Hematopoietic multipotent progenitor cell treated with erythropoietin and hydrocortisone succinate and interleukin-3 and kit ligand, for 17 days (in vitro differentiated cells): Measurements from ENCODE around the gene TANC1.

Experiments used
- DNase-seq: peaks from one replicate; pipeline ENCODE4 v3.0.0-alpha.2; 2015; ENCODE audit warnings: low spot score

The TANC1 gene

DNA sequence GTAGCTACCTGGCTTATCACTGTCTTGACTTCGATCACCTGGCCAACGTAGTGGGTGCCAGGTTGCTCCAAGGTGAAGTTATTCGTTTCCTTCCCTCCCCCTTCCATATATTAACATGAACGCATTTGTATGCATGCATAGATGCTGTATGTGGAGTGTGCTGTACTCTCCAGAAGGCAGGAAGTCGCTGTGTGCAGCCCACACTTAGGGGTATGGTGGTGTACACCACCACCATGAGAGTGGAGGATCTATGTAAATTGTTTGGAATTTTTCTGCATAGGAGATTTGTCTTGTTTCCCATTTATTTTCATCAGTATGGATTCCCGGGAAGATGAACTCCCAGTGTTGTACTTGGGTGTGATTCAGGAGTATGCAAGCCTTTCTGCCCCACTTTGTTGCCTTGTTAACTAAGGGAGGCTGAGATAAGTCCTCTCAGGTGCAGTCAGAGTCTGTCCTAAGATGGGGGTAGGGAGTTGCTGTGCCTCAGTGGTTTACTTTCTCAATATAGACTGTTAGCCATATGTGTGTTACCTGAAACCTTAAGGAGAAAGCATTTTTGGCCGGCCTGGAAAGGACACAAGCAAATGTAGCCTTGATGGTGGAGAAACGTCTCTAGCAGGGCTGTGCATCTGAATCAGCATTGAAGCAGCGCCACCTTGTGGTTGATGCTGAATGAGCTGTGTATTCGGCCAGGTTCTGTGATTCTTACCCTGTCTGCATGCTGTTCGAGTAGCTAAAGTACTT is 149.8 kb downstream of the TANC1 start:
- DNase-seq = peak; percentile 89

DNA sequence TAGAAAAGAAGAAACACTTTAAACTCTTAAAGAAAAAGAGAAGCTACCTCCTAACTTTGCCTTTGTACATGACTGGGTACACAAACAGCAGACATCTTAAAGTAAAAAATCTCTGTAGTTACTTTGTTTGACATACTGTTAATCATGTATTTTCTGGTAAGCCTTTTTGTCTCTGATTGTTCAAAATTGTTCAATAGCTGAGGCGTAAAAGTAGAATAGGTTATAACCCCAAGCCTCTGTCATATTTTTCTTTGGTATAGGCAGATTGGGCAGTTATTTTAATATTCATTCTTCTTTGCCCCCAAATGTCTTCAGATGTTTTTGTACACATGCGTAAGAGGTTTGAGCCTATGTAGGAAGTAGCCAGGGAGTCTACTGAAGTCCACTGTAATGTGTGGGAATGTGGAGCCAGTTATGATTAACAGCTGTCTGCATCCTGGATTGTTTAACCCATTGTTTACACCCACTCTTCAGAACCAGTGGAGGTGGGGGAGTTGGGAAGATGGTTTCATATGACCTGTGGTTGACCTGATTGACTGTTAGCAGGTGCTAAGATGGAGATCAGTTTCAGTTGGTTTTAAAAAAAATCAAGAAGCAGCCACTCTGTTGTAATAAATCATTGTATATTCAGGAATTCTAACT is 150.5 kb downstream of the TANC1 start:
- no peak for DNase-seq

DNA sequence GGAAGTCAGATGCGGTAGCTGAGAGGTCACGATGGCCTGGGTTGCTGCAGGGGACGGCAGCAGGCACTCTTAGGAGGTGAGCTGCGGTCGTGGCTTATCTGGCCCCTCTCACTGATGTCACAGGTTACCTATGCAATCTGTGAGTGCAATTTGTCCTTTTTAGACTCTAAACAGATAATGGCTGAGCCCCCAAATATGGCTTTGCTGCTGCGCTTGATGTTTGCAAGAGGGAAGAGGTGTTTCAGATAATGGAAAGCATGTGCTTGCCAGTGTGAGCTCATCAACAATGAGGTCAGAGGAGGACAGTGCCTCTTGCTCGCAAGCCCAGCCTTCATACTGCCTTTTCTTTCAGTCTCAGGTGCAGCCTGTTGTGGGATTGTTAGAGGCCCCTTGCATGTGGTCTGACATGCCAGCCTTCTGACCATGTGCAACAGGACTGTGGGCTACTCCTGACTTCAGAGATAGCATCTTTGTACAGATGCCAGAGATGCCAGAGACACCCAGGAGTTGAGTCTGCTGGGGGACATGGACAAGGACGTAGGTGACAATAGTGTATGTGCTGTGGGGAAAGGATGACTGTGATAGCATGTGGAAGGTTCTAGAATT is 151.3 kb downstream of the TANC1 start:
- DNase-seq = no peak

DNA sequence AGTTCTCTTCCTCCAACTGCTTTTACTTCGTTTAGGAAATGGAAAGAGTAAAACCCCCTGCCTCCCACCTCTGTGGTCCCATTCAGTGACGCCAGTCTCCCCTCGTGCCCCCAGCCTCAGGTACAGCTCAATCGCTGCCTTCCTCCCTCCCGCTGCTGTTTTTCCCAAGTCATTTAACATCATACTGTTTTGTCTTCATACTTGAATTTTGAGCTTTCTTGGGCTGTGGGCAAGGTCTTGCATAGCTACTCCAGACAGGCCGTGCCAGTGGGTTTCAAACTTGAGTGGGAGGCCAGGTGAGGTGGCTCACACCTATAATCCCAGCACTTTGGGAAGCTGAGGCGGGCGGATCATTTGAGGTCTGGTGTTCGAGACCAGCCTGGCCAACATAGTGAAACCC is 155.3 kb downstream of the TANC1 start:
- DNase-seq = no peak

DNA sequence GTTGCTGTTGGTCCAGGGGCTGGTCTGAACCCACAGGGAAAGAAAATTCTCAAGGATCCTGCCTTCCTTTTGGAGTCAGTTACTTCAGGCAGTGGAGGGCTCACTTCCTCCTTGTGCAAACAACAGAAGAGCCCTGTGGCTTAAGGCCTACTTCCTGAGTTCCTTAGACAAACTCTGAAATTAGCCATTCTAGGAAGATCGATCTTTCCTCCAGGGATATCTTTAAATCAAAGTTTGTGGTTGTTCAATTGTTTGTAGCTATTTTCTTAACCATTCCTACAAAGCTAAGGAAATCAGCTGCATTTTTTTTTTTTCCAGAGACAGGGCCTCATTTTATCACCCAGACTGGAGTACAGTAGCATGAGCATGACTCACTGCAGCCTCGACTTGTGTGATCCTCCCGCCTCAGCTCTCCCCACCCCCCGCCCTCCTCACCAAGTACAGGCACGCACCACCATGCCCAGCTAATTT is 156.0 kb downstream of the TANC1 start:
- peak; percentile 56 for DNase-seq

DNA sequence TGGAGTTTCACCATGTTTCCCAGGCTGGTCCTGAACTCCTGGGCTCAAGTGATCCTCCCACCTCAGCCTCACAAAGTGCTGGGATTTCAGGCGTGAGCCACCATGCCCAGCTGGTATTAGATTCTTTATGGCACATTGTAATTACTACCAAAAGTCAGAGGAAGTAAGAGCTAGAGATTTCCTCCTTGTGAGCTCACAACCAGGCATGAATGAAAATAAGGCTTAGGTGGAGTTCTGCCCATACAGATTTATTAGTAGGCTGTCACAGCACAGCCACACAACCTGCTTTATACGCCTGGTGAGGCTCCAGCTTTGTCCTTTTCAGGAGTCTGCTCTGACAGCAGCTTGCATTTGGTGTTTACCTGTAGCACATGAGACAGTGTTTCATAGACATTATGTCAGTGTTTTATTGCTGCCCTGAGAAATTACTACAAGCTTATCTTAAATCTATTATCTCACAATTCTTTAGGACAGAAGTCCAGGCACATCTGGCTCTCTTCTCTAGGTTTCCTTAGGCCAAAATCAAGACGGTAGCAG is 156.6 kb downstream of the TANC1 start:
- DNase-seq = no peak

DNA sequence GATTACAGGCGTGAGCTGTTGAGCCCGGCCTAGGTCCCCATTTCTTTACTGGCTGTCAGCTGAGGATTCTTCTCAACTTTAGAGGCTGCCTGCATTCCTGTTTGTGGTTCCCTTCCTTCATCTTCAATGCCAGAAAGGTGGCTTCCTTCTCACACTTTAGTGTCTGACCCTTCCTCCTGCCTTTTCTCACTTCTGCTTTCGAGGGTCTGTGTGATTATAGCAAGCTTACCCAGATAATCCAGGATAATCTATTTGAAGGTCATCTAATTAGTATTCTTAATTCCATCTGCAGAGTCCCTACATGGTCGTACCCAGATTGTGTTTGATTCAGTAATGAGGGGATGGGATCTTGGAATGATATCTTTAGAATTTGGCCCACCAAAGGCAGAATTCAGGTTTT is 157.4 kb downstream of the TANC1 start:
- no peak for DNase-seq

DNA sequence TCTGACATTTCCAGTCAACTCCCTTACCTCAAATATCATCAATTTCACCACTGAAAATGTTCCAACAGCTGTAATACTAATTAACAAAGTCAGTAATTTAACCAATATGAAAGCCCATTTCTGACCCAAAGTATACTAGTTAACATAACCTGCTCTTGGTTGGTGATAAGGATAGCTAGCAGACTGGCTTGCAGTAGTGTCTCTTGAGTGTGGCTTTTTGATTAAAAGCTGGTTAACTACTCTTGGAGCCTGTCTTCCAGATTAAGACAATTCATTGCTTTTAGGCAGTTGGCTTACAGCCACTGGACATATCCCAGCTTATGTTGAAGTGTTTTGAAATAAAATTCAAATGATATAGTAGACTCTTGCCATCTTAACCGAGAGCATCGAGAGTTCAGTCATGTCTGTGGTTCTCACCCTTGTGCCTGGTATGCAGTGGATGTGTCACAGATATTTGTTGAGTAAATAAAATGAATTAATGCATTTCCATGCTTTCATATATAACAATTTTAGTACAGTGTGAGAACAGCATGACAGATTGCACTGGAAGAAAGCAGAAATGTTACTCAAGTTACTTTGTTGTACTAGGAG is 158.1 kb downstream of the TANC1 start:
- DNase-seq = no peak

DNA sequence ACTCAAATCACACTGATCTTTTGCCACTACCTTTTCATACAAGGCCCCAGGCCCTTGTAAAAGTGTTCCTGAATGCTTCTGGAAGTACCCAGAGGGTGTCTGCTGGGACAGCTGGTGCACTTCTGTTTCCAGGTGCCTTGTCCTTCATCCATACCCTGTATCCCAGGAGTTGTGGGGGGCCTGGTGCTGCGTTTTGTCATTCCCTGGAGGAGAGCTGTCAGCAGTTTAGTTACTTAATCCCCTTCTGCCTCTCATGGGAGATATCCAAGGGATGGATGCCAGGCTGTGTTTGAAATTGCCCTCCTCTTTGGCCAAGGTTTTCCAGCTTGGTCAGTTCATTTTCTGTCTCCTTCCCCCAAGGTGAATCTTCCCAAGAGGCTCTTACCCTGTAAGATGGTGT is 159.8 kb downstream of the TANC1 start:
- DNase-seq = no peak

DNA sequence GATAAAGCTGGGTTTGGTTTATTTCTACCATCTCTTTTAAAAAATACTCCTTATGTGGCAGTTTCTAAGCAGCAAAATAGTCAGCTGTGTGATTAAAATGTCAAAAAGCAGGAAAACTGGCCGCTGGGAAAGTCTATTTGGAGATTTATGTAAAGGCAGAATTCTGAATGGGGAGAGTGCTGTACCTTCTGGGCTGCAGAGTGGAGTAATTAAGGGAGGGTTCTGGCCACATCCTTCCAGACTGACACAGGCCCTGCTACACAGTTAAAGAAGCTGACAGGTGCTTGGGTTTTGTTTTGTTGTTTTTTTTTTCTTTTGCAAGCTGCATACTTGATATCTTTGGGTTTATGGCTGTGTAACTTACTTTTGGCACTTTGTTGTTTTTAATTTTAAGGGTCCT is 160.8 kb downstream of the TANC1 start:
- DNase-seq = no peak

DNA sequence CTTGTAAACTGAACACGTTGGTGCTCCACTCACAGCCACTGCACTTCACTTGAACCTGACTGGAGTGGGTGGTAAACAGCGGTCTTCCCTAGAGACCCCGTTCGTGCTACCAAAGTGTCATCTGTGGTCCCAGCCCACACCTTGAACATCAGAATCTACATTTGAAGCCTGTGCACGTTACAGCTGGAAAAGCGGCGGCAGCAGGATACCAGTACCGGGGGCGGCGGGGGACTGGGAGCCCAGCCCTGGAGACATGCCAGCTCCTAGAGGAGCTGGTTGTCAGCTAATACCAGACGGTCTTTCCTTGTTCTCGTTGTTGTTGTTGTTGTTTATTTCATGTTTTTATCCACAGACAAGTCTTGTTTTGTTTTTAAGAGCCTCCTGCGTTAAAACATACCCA is 161.4 kb downstream of the TANC1 start:
- peak; percentile 49 for DNase-seq

DNA sequence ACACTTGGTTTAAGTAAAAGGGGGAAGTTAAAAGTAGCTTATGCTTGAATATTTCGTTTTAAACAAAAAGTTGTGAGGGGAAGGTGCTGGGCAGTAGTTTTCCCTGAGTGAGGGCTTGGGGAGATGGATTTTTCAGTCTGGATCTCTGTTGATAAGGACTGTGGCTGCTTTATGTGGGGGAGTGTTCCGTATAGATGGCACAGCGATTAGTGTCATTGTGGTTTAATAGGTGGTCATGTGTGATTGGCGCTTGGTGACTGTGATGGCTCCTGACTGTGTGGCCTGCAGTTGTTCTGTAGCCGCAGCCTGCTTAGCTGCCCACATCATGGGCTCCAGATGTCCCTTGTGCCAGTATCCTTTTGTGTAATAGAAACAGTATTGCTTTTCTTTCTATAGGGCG is 161.9 kb downstream of the TANC1 start:
- peak; percentile 35 for DNase-seq

DNA sequence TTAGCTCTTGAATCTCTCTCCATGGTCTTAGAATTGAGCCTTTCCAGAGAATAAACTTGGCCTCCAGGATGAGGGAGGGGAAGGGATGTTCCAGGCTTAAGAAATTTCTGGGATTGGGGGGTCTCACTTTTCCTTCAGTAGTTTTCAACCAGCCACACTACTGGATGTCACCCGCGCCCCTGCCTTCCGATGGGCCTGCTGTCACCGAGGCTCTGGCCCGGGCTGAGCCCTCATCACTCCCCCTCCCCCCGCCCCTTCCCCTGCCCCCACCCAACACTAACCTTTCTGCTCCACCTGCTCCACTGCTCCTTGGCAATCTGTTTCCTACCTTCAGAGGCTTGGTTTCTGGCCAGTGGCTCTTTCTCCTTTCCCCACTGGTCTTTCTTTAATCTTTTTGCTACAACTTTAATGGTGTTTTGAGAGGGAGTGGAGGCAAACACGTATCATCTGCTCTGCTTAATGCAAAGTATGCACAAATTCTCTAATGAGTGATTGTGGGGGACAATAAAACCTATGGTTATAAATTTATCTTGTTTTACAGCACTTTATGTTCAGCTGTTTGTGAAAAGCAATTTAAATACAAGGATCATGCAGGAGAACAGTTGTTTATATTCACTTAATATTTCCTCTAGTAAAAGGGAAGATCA is 162.9 kb downstream of the TANC1 start:
- no peak for DNase-seq

DNA sequence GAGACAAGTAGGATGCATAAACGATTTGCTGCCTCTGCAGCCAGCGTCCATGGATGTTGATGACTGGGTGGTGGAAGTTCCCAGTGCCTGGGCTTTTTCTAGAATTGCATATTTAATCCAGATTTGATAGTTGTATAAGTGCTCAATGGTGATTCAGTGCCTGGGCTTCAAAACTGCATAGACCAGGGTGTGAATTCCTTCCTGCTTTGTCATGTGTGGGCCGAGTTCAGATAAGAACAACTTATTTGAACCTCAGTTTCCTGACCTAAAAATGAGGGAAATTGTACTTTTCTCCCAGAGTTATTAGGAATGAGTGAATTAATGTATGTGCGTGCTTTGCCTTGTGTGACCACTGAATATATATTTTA is 163.5 kb downstream of the TANC1 start:
- peak; percentile 43 for DNase-seq

DNA sequence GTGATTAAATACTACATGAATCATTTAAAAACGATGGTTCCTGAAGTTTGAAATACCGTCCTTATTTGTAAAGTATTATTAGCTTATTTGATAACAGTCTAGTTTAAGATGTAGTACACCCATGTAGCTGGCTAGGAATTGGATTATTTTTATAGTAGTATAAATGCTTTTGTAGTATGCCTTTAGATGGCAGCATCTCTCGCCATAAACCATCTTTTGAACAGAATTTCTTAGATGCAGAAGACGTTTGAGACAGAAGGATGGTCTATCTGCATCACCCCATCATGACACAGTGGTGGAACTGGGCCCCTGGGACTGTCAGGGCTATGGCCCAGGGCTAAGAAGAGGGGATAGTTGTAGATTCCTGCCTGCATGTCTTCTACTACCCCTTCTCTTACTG is 165.4 kb downstream of the TANC1 start:
- DNase-seq = peak; percentile 70

DNA sequence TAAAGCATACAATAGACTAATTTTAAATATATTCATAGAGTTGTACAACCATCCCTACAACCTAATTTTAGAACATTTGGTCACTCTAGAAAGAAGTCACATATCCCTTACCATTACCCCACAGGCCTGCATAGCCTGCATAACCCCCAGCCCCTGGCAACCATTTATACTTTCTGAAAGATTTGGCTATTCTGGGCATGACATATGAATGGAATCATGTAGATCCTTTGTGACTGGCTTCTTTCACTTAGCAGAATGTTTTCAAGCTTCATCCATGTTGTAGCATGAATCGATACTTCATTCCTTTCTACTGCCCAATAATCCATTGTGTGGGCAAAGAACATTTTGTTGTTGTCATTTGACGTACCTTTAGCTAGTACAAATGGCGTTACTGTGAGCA is 166.5 kb downstream of the TANC1 start:
- DNase-seq = no peak

DNA sequence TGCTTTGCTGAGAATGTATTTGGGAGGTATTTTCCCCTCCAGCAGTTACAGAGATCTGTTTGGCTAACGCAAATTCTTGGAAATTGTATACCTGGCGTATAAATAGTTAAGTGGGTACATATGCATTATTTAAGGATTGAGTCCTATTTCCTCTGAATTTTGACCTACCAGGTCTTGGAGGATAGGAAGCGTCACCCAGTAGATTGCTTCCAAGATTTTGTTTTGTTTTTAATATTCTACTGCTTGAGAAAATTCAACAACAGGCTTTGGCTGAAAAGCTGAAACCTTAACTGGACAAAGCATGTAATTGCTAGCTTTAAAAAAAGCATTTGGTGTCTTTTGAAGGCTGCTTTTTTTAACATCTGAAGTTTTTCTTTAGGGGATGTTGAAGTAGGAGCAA is 168.0 kb downstream of the TANC1 start:
- no peak for DNase-seq

DNA sequence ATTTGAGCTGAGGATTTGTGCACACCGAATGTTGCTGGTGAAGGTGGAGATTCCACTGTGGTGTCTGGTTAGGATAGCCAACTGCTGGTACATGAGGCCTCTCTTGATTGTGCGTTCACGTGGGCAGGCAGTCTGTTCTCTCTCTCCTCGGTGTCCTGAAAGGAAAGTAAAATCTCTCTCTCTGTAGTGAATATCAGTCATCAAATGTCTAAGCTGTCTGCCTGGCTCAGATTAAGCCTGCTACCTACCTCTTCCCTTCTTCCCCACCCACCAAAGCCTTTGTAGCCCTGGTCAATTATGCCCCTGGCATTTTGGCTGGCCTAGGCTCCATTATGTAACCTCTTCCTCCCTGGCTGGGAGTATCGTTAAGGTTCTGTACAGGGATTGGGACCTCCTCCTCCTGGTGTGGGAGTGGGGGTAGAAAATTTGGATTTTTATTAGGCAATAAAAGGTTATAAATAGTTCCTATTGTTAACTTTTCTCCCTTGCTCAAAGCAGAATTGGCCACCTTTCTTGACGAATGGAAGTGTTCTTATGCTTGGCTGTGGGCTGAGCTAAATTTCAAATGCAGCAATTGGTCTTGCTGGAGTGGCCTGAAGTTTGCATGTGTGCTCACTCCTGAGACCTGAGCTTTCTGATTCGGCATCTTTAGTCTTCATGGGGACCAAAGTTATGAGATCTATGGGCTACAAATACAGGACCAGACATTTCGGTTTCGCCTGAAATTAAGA is 169.2 kb downstream of the TANC1 start:
- DNase-seq = peak; percentile 68

DNA sequence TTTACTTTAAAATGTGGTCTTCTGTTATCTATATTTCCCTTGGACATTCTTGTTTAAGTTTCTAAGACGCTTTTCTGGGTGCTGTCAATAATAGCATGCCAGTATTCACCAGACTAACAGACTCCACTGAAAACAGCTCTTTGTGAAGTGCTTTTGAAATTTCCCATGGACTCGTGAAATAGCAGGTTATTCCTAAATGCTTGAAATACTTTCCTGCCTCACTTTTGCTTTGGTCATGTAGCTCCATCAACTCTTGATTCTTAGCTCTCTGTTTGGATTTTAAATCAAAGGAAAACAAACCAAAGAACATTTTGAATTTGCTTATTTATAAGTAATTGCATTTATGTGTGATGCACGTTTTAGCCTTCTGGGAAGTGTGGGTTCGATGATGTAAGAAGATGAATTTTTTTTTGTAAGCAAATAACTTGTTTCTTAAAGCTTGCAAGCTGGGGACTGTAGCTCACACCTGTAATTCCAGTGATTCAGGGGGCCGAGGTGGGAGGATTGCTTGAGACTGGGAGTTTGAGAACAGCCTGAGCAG is 170.3 kb downstream of the TANC1 start:
- peak; percentile 49 for DNase-seq

DNA sequence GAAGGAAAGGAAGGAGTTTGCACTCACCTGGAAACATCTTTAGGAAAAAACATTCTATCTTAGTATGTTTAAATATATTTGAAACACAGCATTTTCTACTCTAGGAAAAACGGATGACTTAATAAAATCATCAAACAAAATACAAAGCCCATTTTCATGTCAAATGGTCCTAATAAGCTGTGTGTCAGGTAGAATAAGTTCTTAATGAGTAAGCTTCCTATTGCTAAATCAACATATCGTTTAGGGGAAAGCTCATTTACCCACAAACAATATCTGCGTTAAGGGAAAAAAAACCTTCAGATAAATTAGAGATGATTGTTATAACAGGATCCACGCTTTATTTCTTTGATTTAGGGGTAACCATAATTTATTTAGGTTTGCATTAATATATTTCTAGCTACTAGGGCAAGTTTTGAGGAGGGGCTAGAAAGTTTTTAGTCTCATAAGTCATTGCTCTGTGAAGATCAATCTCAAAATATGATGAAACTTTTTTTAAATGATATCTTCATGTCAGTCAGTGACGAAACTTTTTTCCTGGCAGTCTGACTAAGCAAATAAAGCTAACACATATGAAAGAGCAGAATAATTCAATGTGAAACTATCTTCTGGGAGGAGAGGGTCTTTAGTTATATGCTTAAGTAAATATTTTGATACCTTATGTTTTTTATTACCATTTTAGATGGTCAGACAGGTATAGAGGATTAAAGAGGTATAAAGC is 170.9 kb downstream of the TANC1 start:
- DNase-seq = peak; percentile 77
